Erythroblast (primary cell): Measurements from ENCODE around the gene KCNMA1.

Source experiments
- GATA1 ChIP-seq: IDR thresholded peaks from 2 replicates; pipeline ENCODE4 v1.6.1; 2011; ENCODE audit warnings: low read depth, mild to moderate bottlenecking, control low read depth, low read length, moderate library complexity
- POLR2A ChIP-seq: IDR thresholded peaks from 2 replicates; pipeline ENCODE4 v1.6.1; 2011; ENCODE audit warnings: mild to moderate bottlenecking, low read length

- TF ChIP-seq POLR2A (no peak), GATA1 (no peak)
Observed at GRCh38 chr10:76935941-76936613, 701.5 kb downstream of the KCNMA1 start.
